Islet precursor cell (in vitro differentiated cells): ENCODE data around the gene MARCHF10.

ENCODE experiments used
- DNase-seq: peaks from one replicate; pipeline ENCODE4 v3.0.0-alpha.2; 2018

Gene MARCHF10

DNA sequence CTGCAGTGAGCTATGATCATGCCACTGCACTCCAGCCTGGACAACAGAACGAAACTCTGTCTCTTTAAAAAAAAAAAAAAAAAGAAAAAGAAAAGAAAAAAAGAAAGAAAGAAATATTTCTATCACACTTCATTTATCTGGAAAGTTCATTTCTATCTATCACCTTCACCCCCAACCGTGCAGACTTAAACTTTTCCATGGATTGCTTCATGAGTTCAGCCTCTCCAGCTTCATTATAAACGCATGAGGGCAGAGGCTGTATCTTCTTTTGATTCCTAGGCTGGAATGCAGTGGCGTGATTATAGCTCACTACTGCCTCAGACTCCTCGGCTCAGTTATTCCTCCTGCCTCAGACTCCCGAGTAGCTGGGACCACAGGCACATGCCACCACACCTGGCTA, 152.5 kb downstream of the MARCHF10 start:
- DNase-seq = no peak

DNA sequence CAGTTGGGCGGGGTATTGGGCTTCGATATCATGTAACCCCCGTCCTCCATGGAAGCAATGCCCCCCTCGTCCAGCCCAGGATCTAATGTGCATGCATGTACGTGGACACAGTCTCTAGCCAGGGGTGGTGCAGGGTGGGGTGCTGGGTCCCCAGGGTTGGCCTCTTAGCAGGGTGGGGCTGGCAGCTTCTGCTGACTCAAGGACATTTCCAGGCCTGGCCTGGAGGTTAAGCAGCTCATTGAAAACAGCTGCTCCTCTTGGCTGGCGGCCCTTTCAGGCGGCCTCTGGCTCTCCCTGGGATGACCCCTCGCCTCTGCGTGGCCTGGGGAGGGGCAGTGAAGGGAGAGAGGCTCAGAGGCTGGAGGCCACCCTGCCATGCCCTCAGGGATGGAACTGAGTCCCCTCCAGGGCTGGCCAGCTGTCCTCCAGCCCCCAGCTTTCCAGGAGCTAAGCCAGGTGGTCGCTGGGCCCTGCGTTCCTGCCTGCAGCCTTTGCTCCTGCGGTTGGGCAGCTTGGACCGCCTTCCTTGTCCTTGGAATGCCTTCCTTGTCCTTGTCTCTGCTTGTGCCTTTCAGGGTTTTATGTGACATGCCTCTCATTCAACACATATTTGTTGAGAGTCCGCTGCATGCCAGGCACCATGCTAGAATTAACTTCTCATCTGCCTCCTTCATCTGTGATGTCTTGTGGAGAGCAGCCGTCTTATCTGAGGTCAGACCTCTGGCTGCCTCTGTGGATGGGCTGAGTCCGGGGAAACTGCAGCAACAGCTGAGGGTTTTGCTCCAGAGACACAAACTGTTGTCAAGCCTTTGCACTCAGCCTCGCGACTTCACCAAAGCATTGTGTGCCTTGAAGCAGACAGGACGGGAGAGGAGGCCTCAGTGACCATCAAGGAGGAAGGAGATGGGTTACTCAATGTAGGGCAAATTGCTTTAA, 154.0 kb downstream of the MARCHF10 start:
- peak; percentile 93 for DNase-seq

DNA sequence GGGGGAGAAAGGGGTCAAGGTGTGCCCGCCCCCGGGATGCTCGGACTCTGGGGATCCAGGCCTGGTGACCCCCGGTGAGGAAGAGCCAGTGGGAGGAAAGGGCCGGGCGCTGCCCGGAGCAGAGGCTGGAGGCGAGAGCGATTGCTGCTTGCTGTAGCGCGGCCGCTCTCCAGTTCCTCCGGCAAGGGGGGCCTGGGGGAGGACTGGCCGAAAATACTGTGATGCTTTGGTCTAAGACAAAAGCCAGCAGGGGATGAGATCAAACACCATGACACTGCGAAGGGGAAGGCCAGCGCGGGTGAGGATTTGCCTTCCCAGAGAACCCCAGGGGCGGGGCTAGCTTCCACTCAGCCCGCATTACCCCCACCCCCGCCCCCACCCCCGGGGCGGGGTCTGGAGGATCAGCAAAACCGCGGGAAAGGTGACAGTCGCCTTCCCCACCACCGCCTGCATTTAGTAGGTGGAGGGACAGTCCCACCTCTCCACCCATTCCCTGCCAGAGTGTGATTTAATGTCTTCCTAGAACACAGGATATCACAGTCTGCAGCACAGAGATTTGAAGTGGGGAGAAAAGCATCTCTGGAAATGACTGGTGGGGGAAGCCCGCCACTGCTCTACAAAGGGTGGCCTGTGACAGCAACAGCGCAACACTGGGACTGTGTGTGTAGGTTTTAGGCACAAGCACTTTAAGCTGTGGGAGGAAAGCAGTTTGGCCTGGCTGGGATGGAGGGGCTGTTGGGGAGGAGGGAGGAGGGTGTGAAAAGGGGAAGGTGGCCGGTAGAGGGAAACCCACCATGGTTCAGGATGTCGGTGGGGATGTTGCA, 154.9 kb downstream of the MARCHF10 start:
- peak; percentile 96 for DNase-seq

DNA sequence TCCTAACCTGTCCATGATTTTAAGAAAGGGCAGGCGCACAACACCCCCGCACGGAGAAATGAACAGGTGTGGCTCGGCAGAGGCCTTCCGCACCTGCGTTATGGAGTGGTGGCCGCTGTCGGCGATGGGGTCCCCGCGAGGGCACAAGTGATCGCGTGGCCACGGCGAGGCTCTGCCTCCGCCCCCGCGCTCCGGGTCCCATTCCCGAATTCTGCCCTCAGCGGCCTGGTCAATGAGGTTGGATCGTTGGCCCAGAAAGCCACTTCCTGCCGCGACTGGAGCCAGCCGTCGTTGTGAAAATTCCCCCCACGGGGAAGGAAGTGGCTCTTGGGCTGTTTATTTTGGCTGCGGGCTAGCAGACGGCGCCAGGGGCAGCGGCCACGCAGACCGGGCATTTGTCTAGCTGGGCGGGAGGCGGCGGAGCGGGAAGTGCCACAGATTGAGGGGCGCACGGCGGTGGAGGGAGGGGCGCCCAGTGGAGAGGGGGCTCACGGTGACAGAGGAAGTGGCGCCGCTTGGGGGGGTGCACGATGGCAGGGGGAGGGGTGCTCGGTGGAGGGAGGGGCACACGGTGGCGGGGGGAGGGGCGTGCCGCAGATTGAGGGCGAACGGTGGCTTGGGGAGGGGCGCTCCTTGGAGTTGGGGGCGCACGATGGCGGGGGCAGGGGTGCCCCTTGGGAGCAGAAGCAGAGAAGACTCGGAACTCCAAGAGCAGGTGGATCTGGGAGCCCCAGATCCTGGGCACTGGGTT, 155.7 kb downstream of the MARCHF10 start:
- DNase-seq = peak; percentile 93
